ENCODE data around the gene PLXNC1. TPM values are rescaled to one million over a fixed set of nuclear protein-coding genes. Genes with fewer than 3 reads are reported as not detected.

Gene PLXNC1
- total and polyA plus RNA-seq, 7 experiments from 2014 or later: 2.5 to 57.2 (median 12.6) TPM

DNA sequence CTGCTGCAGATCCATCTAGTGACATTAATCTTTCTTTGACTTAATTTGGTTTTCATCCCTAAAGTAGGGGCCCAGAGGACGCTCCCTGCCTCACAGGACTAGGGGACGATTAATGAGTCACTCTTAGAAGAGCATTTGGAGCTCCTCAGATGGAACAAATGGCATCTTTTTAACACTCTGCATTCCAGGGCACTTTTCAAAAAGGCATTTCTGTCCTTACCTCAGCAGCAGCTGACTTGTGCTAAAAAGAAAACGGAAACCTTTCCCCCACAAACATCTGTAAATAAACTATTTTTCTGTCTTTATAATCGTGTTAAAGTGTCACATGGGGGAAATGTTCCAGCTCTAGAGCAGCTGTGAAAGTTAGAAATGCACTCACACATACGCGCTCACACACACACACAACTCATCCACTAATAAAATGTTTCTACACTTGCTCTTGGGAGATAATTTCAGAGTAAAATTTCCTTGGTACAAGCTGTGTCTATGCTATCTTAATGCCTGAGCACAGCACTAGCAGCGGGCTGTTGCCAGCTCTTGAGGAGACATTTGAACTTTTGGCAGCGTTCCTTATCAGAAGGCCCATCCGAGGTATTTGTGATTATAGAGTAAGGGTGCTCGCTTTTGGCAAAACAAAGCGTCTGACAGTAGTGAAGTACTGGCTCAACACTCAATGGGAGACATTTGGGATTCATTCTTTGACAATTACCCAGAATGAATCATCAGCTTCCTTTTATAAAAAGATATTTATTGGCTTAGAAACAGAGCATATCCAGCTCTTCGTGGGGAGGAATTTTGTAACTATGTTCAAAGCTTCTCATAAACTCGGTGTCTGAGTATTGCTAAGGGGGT, 141.3 kb downstream of the PLXNC1 start:
- ChIA-PET POLR2A (interaction anchor here (1.7 kb wide), 1 partner anchor 27 kb away, joined by 4 read pairs; no protein-coding TSS in a partner anchor), CTCF (no interaction called here)
- intact Hi-C loops (cut with micrococcal nuclease): no loop called here
- Histone ChIP-seq H3K4me3 (ENCODE audit: low read length) (no peak overlapping the region), H3K27ac (ENCODE audit: low read depth, low read length) (no peak overlapping the region), H3K4me1 (ENCODE audit: control insufficient read depth in 2 of 2, insufficient read depth in 2 of 2, low read length in 2 of 2) (no peaks in the 10 kb centered on the region), H3K36me3 (ENCODE audit: control insufficient read depth in 2 of 3, insufficient read depth in 3 of 3, low read length in 3 of 3) (peaks cover 0 to 22% (median 3%) of the 10 kb centered on the region in 3 experiments), H3K9me3 (ENCODE audit: control insufficient read depth in 2 of 3, low read length in 3 of 3) (no peaks in the 10 kb centered on the region), H3K27me3 (ENCODE audit: control insufficient read depth in 2 of 2, insufficient read depth in 2 of 2, low read length in 2 of 2) (no peaks in the 10 kb centered on the region)
- Mint-ChIP-seq H3K27me3 (no peaks in the 10 kb centered on the region), H3K36me3 (peaks cover 8 to 55% (median 19%) of the 10 kb centered on the region in 5 donors), H3K4me3 (no peak overlapping the region), H3K27ac (peak overlapping the region in 2 of 9 donors; percentile 28 to 49), H3K9me3 (no peaks in the 10 kb centered on the region), H3K4me1 (peaks cover 0 to 11% (median 2%) of the 10 kb centered on the region in 7 donors)
- no peak for DNase-seq
- ATAC-seq: no peak

DNA sequence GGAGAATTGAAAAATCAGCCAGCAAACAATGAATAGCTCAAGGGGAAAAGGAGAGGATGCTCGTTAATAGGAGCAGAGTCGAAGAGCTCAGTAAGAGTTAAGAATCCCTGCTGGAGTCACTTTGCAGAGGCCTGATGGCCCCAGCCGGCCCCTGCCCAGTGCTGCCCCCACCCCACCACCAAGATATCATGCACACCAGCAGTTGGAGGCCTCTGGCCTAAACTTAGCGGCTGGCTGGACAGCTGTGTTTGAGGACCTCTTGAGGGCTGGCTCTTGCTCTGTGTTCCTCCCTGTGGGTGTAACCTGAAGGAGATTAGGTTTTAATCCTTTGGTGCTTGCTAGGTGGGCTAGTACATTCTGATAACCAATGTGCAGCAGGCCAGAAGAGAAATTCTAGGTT, 142.0 kb downstream of the PLXNC1 start:
- Histone ChIP-seq H3K36me3 (ENCODE audit: control insufficient read depth in 2 of 3, insufficient read depth in 3 of 3, low read length in 3 of 3) (peaks cover 0 to 27% (median 3%) of the 10 kb centered on the region in 3 experiments), H3K27ac (ENCODE audit: low read depth, low read length) (no peak overlapping the region), H3K27me3 (ENCODE audit: control insufficient read depth in 2 of 2, insufficient read depth in 2 of 2, low read length in 2 of 2) (no peaks in the 10 kb centered on the region), H3K4me1 (ENCODE audit: control insufficient read depth in 2 of 2, insufficient read depth in 2 of 2, low read length in 2 of 2) (no peaks in the 10 kb centered on the region), H3K9me3 (ENCODE audit: control insufficient read depth in 2 of 3, low read length in 3 of 3) (no peaks in the 10 kb centered on the region), H3K4me3 (ENCODE audit: low read length) (no peak overlapping the region)
- peaks cover 0 to 8% (median 0%) of the 10 kb centered on the region in 7 donors for H3K4me1 Mint-ChIP-seq
- POLR2A ChIA-PET: interaction anchor here (1.7 kb wide), 1 partner anchor 28 kb away, joined by 4 read pairs; no protein-coding TSS in a partner anchor
- intact Hi-C loops (cut with micrococcal nuclease): no loop called here
- ATAC-seq (no peak), DNase-seq (no peak)
- no peak overlapping the region for H3K4me3 Mint-ChIP-seq
- peaks cover 10 to 55% (median 25%) of the 10 kb centered on the region in 5 donors for H3K36me3 Mint-ChIP-seq
- CTCF ChIA-PET: no interaction called here
- no peaks in the 10 kb centered on the region for H3K27me3 Mint-ChIP-seq
- H3K27ac Mint-ChIP-seq: no peak overlapping the region
- no peaks in the 10 kb centered on the region for H3K9me3 Mint-ChIP-seq

DNA sequence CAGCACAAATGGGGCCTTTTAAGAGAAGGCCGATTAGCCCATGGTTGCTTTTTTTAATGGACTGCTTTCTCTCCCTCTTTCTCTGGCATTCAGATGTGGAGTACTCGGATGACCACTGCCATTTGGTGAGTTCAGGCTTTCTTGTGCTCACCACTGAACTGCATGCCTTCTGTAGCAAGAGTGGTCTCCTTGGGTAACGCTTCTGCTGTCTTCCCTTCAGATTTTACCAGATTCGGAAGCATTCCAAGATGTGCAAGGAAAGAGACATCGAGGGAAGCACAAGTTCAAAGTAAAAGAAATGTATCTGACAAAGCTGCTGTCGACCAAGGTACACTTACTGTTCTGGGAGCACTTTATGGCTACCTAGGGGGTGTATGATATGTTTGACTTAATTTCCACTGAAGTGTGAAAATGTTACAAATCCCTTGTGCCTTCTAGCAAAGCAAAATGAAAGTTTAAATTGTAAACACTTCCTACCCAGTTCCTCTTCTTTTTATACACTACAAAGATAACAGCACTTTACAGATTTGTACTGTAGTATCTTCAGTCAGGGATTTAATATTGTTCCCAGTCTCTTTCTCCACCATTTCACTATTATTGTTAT, 148.8 kb downstream of the PLXNC1 start:
- no peak for DNase-seq
- H3K4me1 ChIP-seq (ENCODE audit: control insufficient read depth in 2 of 2, insufficient read depth in 2 of 2, low read length in 2 of 2): no peaks in the 10 kb centered on the region
- ChIA-PET CTCF (no interaction called here), POLR2A (interaction anchor here (0.5 kb wide), 1 partner anchor 11 kb away, joined by 3 read pairs; no protein-coding TSS in a partner anchor)
- no peak overlapping the region for H3K4me3 ChIP-seq (ENCODE audit: low read length)
- no peak overlapping the region for H3K27ac Mint-ChIP-seq
- no peak overlapping the region for H3K27ac ChIP-seq (ENCODE audit: low read depth, low read length)
- peaks cover 35 to 72% (median 69%) of the 10 kb centered on the region in 5 donors for H3K36me3 Mint-ChIP-seq
- peaks cover 0 to 6% (median 0%) of the 10 kb centered on the region in 11 donors for H3K9me3 Mint-ChIP-seq
- no peaks in the 10 kb centered on the region for H3K9me3 ChIP-seq (ENCODE audit: control insufficient read depth in 2 of 3, low read length in 3 of 3)
- no peaks in the 10 kb centered on the region for H3K27me3 Mint-ChIP-seq
- intact Hi-C loops (cut with micrococcal nuclease): no loop called here
- no peaks in the 10 kb centered on the region for H3K27me3 ChIP-seq (ENCODE audit: control insufficient read depth in 2 of 2, insufficient read depth in 2 of 2, low read length in 2 of 2)
- ATAC-seq: no peak
- H3K36me3 ChIP-seq (ENCODE audit: control insufficient read depth in 2 of 3, insufficient read depth in 3 of 3, low read length in 3 of 3): peaks cover 0 to 53% (median 5%) of the 10 kb centered on the region in 3 experiments
- peaks cover 0 to 25% (median 0%) of the 10 kb centered on the region in 7 donors for H3K4me1 Mint-ChIP-seq
- no peak overlapping the region for H3K4me3 Mint-ChIP-seq

DNA sequence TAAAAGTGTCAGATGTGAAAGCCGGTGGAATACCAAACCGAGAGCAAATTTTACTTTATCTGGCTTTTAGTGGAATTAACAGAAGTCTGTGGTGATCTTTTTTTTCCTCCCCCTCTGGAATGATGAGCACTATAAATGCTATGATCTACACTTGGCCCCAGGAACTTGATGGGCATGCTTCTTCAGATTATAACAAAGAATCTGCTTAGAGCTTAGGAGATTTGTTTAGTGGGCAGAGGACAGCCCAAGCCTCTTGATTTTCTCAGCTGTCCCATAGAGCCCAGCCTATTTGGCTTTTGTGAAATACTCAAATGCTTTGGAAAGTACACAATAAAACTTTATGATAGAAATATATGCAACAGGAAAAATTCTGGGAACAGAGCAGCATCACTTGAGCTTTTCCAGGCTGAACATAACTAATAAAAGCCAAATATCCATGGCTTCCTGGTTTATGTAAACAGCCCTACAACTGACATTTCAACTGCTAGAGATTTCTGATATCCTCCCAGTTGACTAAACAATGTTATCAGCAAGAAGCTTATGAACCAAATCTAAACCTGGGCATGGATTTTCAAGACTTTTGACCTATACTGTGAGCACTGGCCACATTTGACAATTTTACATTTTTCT, 149.6 kb downstream of the PLXNC1 start:
- no peak overlapping the region for H3K27ac ChIP-seq (ENCODE audit: low read depth, low read length)
- H3K9me3 Mint-ChIP-seq: peaks cover 0 to 6% (median 0%) of the 10 kb centered on the region in 11 donors
- H3K36me3 ChIP-seq (ENCODE audit: control insufficient read depth in 2 of 3, insufficient read depth in 3 of 3, low read length in 3 of 3): peaks cover 0 to 53% (median 10%) of the 10 kb centered on the region in 3 experiments
- no peak overlapping the region for H3K4me3 Mint-ChIP-seq
- H3K27me3 Mint-ChIP-seq: no peaks in the 10 kb centered on the region
- peaks cover 35 to 77% (median 74%) of the 10 kb centered on the region in 5 donors for H3K36me3 Mint-ChIP-seq
- ATAC-seq (no peak), DNase-seq (no peak)
- intact Hi-C loops (cut with micrococcal nuclease): no loop called here
- ChIA-PET POLR2A (no interaction called here), CTCF (no interaction called here)
- H3K27ac Mint-ChIP-seq: no peak overlapping the region
- H3K9me3 ChIP-seq (ENCODE audit: control insufficient read depth in 2 of 3, low read length in 3 of 3): no peaks in the 10 kb centered on the region
- H3K4me1 ChIP-seq (ENCODE audit: control insufficient read depth in 2 of 2, insufficient read depth in 2 of 2, low read length in 2 of 2): no peaks in the 10 kb centered on the region
- H3K27me3 ChIP-seq (ENCODE audit: control insufficient read depth in 2 of 2, insufficient read depth in 2 of 2, low read length in 2 of 2): no peaks in the 10 kb centered on the region
- no peak overlapping the region for H3K4me3 ChIP-seq (ENCODE audit: low read length)
- peaks cover 0 to 27% (median 0%) of the 10 kb centered on the region in 7 donors for H3K4me1 Mint-ChIP-seq

DNA sequence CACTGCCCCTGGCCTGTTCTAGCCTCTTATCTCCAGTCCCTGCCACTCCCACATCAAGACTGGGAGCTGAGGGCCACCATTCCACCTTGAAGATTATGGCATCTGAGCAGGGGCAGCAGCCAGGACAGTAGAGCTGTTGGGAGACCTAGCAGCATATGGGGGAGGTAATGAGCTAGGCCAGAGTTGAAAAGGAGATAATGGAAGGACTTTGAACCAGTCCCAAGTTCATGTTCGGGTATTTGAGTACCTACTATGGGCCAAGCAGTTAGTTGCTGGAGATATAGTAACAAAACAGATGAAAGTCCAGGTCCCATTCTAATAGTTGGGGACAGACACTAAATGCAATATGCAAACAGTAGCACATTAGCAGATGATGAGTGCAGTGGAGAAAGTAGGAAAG, 151.5 kb downstream of the PLXNC1 start:
- Mint-ChIP-seq H3K27ac (peak overlapping the region in 1 of 9 donors; percentile 62), H3K9me3 (peaks cover 0 to 6% (median 0%) of the 10 kb centered on the region in 11 donors), H3K4me3 (no peak overlapping the region), H3K27me3 (no peaks in the 10 kb centered on the region), H3K4me1 (peaks cover 0 to 38% (median 0%) of the 10 kb centered on the region in 7 donors), H3K36me3 (peaks cover 29 to 73% (median 72%) of the 10 kb centered on the region in 5 donors)
- DNase-seq (no peak), ATAC-seq (no peak)
- Histone ChIP-seq H3K27ac (ENCODE audit: low read depth, low read length) (no peak overlapping the region), H3K36me3 (ENCODE audit: control insufficient read depth in 2 of 3, insufficient read depth in 3 of 3, low read length in 3 of 3) (peaks cover 0 to 58% (median 14%) of the 10 kb centered on the region in 3 experiments), H3K4me1 (ENCODE audit: control insufficient read depth in 2 of 2, insufficient read depth in 2 of 2, low read length in 2 of 2) (no peaks in the 10 kb centered on the region), H3K4me3 (ENCODE audit: low read length) (no peak overlapping the region), H3K27me3 (ENCODE audit: control insufficient read depth in 2 of 2, insufficient read depth in 2 of 2, low read length in 2 of 2) (no peaks in the 10 kb centered on the region), H3K9me3 (ENCODE audit: control insufficient read depth in 2 of 3, low read length in 3 of 3) (no peaks in the 10 kb centered on the region)
- CTCF ChIA-PET: interaction anchor here (0.6 kb wide), 1 partner anchor 736 kb away, joined by 3 read pairs; no protein-coding TSS in a partner anchor
- intact Hi-C loops (cut with micrococcal nuclease): no loop called here
- POLR2A ChIA-PET: no interaction called here

DNA sequence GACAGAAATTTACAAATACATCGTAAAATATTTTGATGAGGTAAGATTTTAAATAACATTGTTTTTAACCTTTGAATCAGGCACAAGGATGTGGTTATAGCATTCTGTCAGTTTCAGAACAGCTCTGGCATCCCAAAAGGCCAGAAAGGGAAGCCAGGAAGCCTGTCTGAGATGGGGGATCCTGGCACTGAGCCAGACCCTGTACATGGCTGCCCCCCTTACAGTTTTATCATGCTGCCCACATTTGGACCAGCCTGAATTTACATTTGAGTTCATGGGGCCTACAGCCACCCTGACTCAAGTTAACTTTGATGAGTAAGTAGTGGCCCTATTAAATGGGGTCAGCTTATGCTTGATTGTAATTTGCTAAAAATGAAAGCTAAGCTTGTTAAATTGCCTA, 155.6 kb downstream of the PLXNC1 start:
- ChIA-PET POLR2A (interaction anchor here (0.7 kb wide), 1 partner anchor 153 kb away, joined by 4 read pairs; no protein-coding TSS in a partner anchor), CTCF (interaction anchor here (0.6 kb wide), 1 partner anchor 148 kb away, joined by 3 read pairs; no protein-coding TSS in a partner anchor)
- H3K27ac Mint-ChIP-seq: no peak overlapping the region
- no peak for DNase-seq
- no peaks in the 10 kb centered on the region for H3K27me3 Mint-ChIP-seq
- H3K9me3 ChIP-seq (ENCODE audit: control insufficient read depth in 2 of 3, low read length in 3 of 3): no peaks in the 10 kb centered on the region
- H3K4me1 ChIP-seq (ENCODE audit: control insufficient read depth in 2 of 2, insufficient read depth in 2 of 2, low read length in 2 of 2): no peaks in the 10 kb centered on the region
- H3K4me1 Mint-ChIP-seq: peaks cover 0 to 59% (median 0%) of the 10 kb centered on the region in 7 donors
- no peak overlapping the region for H3K4me3 ChIP-seq (ENCODE audit: low read length)
- ATAC-seq: no peak
- intact Hi-C loops (cut with micrococcal nuclease): loop anchor here in 1 of 2 donors (2.0 kb wide), 1 partner anchor 21 kb away; no protein-coding TSS in a partner anchor
- no peaks in the 10 kb centered on the region for H3K27me3 ChIP-seq (ENCODE audit: control insufficient read depth in 2 of 2, insufficient read depth in 2 of 2, low read length in 2 of 2)
- no peak overlapping the region for H3K27ac ChIP-seq (ENCODE audit: low read depth, low read length)
- H3K36me3 ChIP-seq (ENCODE audit: control insufficient read depth in 2 of 3, insufficient read depth in 3 of 3, low read length in 3 of 3): peaks cover 0 to 47% (median 11%) of the 10 kb centered on the region in 3 experiments
- H3K9me3 Mint-ChIP-seq: peaks cover 0 to 5% (median 0%) of the 10 kb centered on the region in 11 donors
- H3K4me3 Mint-ChIP-seq: peak overlapping the region in 1 of 10 donors; percentile 1
- H3K36me3 Mint-ChIP-seq: peaks cover 20 to 72% (median 55%) of the 10 kb centered on the region in 5 donors
